Measurements from ENCODE around the gene FAM117A.

- TF ChIP-seq CTCF (conservative IDR thresholded peaks at IDR 0.05; ENCODE audit: low read depth, low read length) (no peak), EZH2 (IDR thresholded peaks at IDR 0.05; ENCODE audit: borderline replicate concordance, low read depth, low read length, poor library complexity, severe bottlenecking) (no peak)
These were observed 17.0 kb downstream of the FAM117A start for GRCh38 chr17:49746791-49747490.
